Measurements from ENCODE around the gene BCL2.
"Not testable (repeated sequence)": the region's sequence is repeated elsewhere in the genome, so short reads cannot be mapped to it uniquely, and the experiment has no call there.

Gene BCL2

DNA sequence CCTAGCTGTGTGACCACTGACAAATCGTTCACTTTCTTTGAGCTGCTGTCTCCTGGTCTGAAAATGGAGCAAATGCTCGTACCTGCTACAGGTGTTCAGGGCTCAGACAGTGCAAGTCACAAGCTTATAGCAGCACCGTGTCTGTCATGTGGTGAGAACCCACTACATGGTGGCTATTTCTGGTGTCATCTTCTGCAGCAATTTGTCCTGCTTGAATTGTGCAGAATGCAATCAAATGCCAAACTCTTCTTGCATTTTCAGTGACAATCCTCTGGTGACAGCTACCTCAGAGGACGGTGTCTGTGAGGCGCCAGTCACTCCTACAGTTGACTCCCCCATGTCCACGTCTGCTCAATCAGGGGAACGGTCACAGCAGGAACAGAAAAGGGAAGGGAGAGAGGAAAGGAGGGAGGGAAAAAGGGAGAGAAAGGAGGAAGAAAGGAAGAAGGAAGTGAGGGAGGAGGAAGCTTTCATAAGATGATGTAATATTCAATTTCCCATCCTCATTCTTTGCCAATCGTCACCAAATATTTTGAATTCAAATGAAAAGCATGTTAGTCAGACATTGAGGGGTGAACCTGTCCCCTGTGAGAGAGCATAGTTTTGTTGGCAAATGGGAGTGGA, 122.2 kb downstream of the BCL2 start:
- DNase-seq: no peak

DNA sequence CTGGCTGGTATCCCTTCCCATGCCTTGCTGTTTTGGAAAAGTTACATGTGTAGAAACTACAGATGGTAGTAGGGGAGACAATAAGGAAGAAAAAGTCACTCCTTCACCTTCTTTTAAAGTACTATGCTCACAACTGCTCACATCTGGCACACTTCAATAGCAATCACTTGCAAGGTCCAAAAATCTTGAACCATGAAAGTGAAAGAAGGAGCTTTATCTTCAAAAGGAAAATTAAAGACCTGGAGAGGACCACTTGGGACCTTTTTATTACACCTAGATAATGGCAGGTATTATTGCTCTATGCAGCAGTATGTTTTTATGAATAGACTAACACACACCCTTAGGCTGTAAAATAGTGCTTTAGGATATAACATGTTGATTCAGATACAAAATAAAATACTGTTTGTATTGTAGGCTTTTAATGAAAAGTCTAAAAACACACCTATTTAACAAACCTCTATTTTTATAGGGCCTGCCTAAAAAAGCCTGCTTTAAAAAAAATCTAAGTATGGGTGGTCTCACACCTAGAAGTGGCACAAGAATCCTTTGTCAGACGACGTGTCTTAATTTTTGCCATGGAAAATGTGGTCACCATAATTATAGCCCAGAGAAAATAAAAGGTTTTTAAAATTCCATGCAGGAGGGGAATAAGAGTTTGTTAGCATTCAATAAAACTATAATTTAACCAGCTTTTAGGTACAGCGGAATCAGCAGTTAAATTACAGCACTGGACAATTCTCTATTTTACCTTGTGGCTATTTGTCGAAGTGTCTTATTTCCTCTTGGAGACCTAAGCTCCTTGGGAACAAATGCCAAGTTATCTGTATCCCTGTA, 124.0 kb downstream of the BCL2 start:
- no peak for DNase-seq

GRCh38 chr18:63192885-63193349, 126.7 kb downstream of the BCL2 start:
- DNase-seq: no peak

GRCh38 chr18:63192126-63192884, 127.3 kb downstream of the BCL2 start:
- DNase-seq: no peak

- DNase-seq: no peak
These were observed 128.2 kb downstream of the BCL2 start for GRCh38 chr18:63191413-63191812.

- not testable (repeated sequence) for DNase-seq
These were observed 128.7 kb downstream of the BCL2 start for GRCh38 chr18:63190838-63191237.

DNA sequence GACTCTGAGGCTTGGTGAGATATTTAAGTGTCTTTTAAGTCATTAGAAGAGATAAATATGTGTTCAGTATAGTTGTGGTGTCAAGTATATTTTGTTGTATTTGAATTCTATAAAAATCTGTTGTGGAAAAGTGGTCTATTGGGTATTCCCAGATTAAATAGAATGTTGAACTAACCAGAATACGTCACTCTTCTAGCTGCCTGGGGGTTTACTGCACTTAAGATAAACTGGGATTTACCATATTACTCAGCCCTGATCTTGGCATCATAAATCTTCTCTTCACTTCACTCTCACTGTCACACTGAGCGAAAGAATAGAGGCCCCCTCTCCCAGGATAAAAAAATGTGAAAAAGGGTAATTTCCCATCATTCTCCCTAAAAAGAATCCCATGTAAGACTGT, 129.8 kb downstream of the BCL2 start:
- DNase-seq: no peak

GRCh38 chr18:63189041-63189440, 130.5 kb downstream of the BCL2 start:
- DNase-seq: no peak

DNA sequence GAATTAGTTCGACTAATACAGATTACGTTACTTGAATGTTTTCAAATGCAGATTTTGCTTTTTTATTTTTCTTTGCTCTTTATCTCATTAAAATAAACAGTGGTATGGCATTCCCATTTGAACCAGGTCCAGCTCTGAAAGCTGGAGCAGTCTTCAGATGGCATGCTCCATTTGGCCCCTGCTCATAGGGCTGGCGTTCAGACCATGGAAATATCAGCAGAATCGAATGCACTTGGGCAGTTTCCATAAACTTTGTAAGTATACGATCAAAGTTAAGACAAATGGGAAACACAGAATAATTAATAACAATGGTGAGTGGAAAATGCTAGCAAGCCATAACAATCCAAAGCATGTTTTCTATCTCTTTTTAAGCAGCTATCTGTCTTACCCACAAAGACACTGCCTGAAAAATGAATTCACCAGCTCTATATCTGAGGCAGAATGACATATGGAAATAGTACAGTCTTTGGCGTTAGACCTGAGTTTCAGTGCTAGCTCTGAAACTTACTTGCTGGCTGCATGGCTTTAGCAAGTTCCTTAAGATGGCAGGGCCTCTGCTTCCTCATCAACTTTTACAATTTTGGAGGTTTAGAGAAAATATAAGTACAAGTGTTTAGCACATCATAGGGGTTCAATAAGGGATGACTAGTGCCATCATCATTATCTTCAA, 131.6 kb downstream of the BCL2 start:
- no peak for DNase-seq

GRCh38 chr18:63187223-63187574, 132.4 kb downstream of the BCL2 start:
- no peak for DNase-seq

DNA sequence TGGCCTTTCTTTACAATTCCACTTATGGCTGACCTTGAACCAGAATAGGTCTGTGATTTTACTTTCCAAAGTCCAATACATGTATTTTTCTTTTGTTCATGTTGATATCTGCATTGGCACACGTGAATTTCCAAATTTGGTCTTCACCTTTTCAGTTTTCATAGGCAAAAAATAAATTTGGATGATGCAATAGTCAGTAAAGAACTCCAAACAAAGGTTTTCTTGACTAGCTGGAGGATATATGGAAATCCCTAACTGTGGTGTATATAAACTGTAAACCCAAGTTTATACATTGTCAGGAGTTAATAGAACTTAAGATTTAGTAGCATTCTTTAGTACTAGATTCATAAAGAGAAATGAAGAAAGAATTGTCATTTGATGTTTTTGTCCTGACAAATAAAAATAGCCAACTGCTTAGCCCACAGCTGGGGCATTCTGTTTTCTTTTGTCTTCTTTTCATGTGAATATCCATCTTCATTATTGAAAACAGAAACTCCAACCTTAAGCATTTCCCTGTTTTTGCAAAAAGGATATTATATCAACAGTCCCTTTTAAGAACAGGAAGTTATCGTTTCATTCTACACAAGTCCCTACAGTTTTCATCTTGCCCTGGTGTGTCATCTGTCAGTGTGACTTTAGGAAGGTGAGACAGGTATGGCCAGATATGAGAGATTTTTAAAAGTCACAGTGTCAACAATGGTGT, 132.9 kb downstream of the BCL2 start:
- DNase-seq: no peak

- no peak for DNase-seq
These were observed 133.6 kb downstream of the BCL2 start for GRCh38 chr18:63185984-63186383.

- no peak for DNase-seq
These were observed 135.4 kb downstream of the BCL2 start for GRCh38 chr18:63183952-63184770.

GRCh38 chr18:63183378-63183777, 136.2 kb downstream of the BCL2 start:
- DNase-seq: no peak

DNA sequence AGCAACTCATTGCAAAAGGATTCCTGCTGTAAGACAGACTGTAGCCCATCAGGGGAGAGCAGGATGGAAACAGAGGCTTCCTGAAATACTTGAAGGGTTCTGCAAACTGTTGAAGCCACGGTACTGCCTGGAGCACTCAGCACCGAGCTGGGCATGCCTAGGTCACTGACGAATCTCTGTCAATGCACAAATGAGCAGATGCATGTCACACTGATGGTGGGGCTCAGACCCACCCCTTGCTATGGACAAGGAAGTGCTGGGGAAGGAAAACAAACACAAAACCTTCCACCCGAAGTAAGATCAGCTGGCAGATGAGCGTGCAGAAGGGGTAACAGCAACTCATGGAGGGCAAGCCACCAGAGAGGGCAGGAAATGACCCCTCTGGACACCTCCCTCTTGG, 136.7 kb downstream of the BCL2 start:
- DNase-seq: no peak

GRCh38 chr18:63182310-63182772, 137.2 kb downstream of the BCL2 start:
- DNase-seq: no peak

GRCh38 chr18:63181706-63182309, 137.8 kb downstream of the BCL2 start:
- DNase-seq: no peak

- DNase-seq: no peak
These were observed 138.6 kb downstream of the BCL2 start for GRCh38 chr18:63180971-63181376.

- DNase-seq: no peak
These were observed 139.2 kb downstream of the BCL2 start for GRCh38 chr18:63180321-63180720.

GRCh38 chr18:63179422-63179821, 140.1 kb downstream of the BCL2 start:
- no peak for DNase-seq

DNA sequence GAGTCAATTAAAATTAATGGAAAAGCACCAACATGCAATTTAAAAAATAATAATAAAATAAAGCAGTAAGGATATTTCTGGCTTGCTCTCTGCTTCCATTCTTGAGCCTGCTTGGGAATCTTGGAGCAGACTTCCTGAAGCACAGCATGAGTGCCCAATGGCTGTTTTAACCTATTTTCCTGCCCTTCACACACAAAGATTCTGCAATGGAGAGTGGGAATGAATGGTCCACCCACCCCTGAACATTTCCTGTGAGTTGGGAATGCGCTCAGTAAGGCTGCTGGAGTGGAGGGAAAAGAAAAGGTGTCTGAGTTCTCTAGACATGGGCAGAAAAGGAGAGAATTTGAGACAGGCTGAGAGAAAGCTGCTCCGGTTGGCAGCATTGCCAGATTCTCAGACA, 140.6 kb downstream of the BCL2 start:
- DNase-seq: no peak

Data from kidney glomerular epithelial cell (primary cell).